Endothelial cell of umbilical vein (primary cell): Measurements from ENCODE around the gene ARHGEF28.

ENCODE experiments used
- CTCF ChIP-seq, 2 donors: IDR thresholded peaks; 1 replicate in 1 of 2; 2 replicates in 1 of 2; pipeline ENCODE4 v1.5.1; 2011; ENCODE audit warnings: low read length in 2 of 2, mild to moderate bottlenecking in 2 of 2, moderate library complexity in 2 of 2, control low read depth in 1 of 2, inconsistent platforms in 1 of 2, low read depth in 1 of 2; ENCODE audit not compliant: insufficient read depth in 1 of 2; ENCODE audit errors: extremely low read depth in 1 of 2
- EZH2 ChIP-seq: IDR thresholded peaks from 2 replicates; pipeline ENCODE4 v1.6.1; 2012; ENCODE audit warnings: borderline replicate concordance, low read depth, mild to moderate bottlenecking, moderate library complexity, low read length, inconsistent platforms; ENCODE audit not compliant: severe bottlenecking
- JUN ChIP-seq: IDR thresholded peaks from 2 replicates; pipeline ENCODE4 v1.6.1; 2011; ENCODE audit warnings: borderline replicate concordance, low read depth; ENCODE audit not compliant: insufficient read length, insufficient read depth
- MAX ChIP-seq: IDR thresholded peaks from 2 replicates; pipeline ENCODE4 v1.6.1; 2011; ENCODE audit not compliant: insufficient read depth, insufficient read length
- MYC ChIP-seq: IDR thresholded peaks from one replicate; pipeline ENCODE4 v1.6.1; 2011; ENCODE audit warnings: mild to moderate bottlenecking, low read depth, low read length
- POLR2A ChIP-seq: IDR thresholded peaks from 2 replicates; pipeline ENCODE4 v1.6.1; 2012; ENCODE audit warnings: low read depth, mild to moderate bottlenecking, control low read depth, low read length

- no peak for TF ChIP-seq CTCF (IDR thresholded peaks at IDR 0.05; ENCODE audit: extremely low read depth in 1 of 2, insufficient read depth in 1 of 2, low read depth in 1 of 2, low read length in 2 of 2)
- TF ChIP-seq MAX: no peak
- TF ChIP-seq MYC: no peak
- TF ChIP-seq EZH2: no peak
- TF ChIP-seq POLR2A: no peak
- TF ChIP-seq JUN: no peak
Observed at GRCh38 chr5:73642344-73642743, 16.3 kb downstream of the ARHGEF28 start.
